ENCODE results near the gene RREB1. TPM values are rescaled to one million over a fixed set of nuclear protein-coding genes. Genes with fewer than 3 reads are reported as not detected.
"Not testable (repeated sequence)": the region's sequence is repeated elsewhere in the genome, so short reads cannot be mapped to it uniquely, and the experiment has no call there.

RREB1 gene
- polyA plus RNA-seq, 1 experiment: 2.6 TPM

GRCh38 chr6:7155871-7156579 is 48.3 kb downstream of the RREB1 start:
- DNase-seq (ENCODE audit: low read depth, low spot score): no peak
- Histone ChIP-seq H3K27me3 (ENCODE audit: control insufficient read depth, insufficient read depth, low read length) (no peaks in the 10 kb centered on the region), H3K27ac (ENCODE audit: low read depth, low read length) (peak overlapping the region; percentile 89), H3K4me3 (ENCODE audit: low read depth, low read length) (no peak overlapping the region), H3K9me3 (ENCODE audit: control insufficient read depth, insufficient read depth, low read length) (no peaks in the 10 kb centered on the region)
- CTCF ChIA-PET: interaction anchor here (0.6 to 1.4 kb wide), 4 partner anchors 11 to 431 kb away, joined by 3 to 4 read pairs (median 3); no protein-coding TSS in a partner anchor
- TF ChIP-seq CTCF (IDR thresholded peaks at IDR 0.05; ENCODE audit: low read depth, low read length): no peak
- POLR2A ChIA-PET: interaction anchor here (0.7 to 1.7 kb wide), 6 partner anchors 9 to 405 kb away, joined by 3 to 9 read pairs (median 4); no protein-coding TSS in a partner anchor

GRCh38 chr6:7156643-7157278 is 49.0 kb downstream of the RREB1 start:
- H3K27ac ChIP-seq (ENCODE audit: low read depth, low read length): peak overlapping the region; percentile 89
- no peaks in the 10 kb centered on the region for H3K27me3 ChIP-seq (ENCODE audit: control insufficient read depth, insufficient read depth, low read length)
- no peaks in the 10 kb centered on the region for H3K9me3 ChIP-seq (ENCODE audit: control insufficient read depth, insufficient read depth, low read length)
- DNase-seq (ENCODE audit: low read depth, low spot score): no peak
- CTCF ChIA-PET: interaction anchor here (0.6 to 1.4 kb wide), 3 partner anchors 18 to 432 kb away, joined by 3 to 4 read pairs (median 3); no protein-coding TSS in a partner anchor
- TF ChIP-seq CTCF (IDR thresholded peaks at IDR 0.05; ENCODE audit: low read depth, low read length): no peak
- peak overlapping the region; percentile 42 for H3K4me3 ChIP-seq (ENCODE audit: low read depth, low read length)
- POLR2A ChIA-PET: interaction anchor here (0.7 to 1.7 kb wide), 5 partner anchors 9 to 406 kb away, joined by 3 to 9 read pairs (median 3); no protein-coding TSS in a partner anchor

- H3K9me3 ChIP-seq (ENCODE audit: control insufficient read depth, insufficient read depth, low read length); H3K27me3 ChIP-seq (ENCODE audit: control insufficient read depth, insufficient read depth, low read length); H3K4me3 ChIP-seq (ENCODE audit: low read depth, low read length); CTCF ChIA-PET; DNase-seq (ENCODE audit: low read depth, low spot score): not testable (repeated sequence)
- POLR2A ChIA-PET: interaction anchor here (0.9 kb wide), 1 partner anchor 18 kb away, joined by 3 read pairs; no protein-coding TSS in a partner anchor
- H3K27ac ChIP-seq (ENCODE audit: low read depth, low read length): peak overlapping the region; percentile 89
Measured at GRCh38 chr6:7157307-7157706, 49.5 kb downstream of the RREB1 start.

- ChIA-PET CTCF (interaction anchor here (0.7 kb wide), 1 partner anchor 86 kb away, joined by 3 read pairs; no protein-coding TSS in a partner anchor), POLR2A (no interaction called here)
- DNase-seq (ENCODE audit: low read depth, low spot score): no peak
- H3K27ac ChIP-seq (ENCODE audit: low read depth, low read length): peak overlapping the region; percentile 89
- no peak overlapping the region for H3K4me3 ChIP-seq (ENCODE audit: low read depth, low read length)
- no peaks in the 10 kb centered on the region for H3K27me3 ChIP-seq (ENCODE audit: control insufficient read depth, insufficient read depth, low read length)
- H3K9me3 ChIP-seq (ENCODE audit: control insufficient read depth, insufficient read depth, low read length): no peaks in the 10 kb centered on the region
- TF ChIP-seq CTCF (IDR thresholded peaks at IDR 0.05; ENCODE audit: low read depth, low read length): 0 out of 2 replicates have a peak, but pooled peaks have one; percentile 13
Measured at GRCh38 chr6:7157752-7158616, 50.2 kb downstream of the RREB1 start.
